HG03432 (cell line): Measurements from ENCODE around the gene PXDN.

ENCODE experiments used
- ATAC-seq: cut with Tn5 transposase; IDR thresholded peaks from one replicate; pipeline ENCODE4 v1.9.1; 2021; ENCODE audit warnings: mild to moderate bottlenecking, moderate library complexity; ENCODE audit not compliant: unreplicated experiment

Gene PXDN

GRCh38 chr2:1601471-1602277, 142.6 kb downstream of the PXDN start:
- no peak for ATAC-seq

- ATAC-seq = no peak
Observed at GRCh38 chr2:1601067-1601412, 143.3 kb downstream of the PXDN start.

- no peak for ATAC-seq
Observed at GRCh38 chr2:1600191-1601066, 143.9 kb downstream of the PXDN start.

- ATAC-seq = no peak
Observed at GRCh38 chr2:1599301-1600085, 144.8 kb downstream of the PXDN start.

GRCh38 chr2:1598800-1599199, 145.5 kb downstream of the PXDN start:
- ATAC-seq = no peak

GRCh38 chr2:1598041-1598710, 146.1 kb downstream of the PXDN start:
- no peak for ATAC-seq

- ATAC-seq = no peak
Observed at GRCh38 chr2:1595274-1595673, 149.0 kb downstream of the PXDN start.

- no peak for ATAC-seq
Observed at GRCh38 chr2:1594373-1595171, 149.7 kb downstream of the PXDN start.

- ATAC-seq = no peak
Observed at GRCh38 chr2:1594123-1594372, 150.3 kb downstream of the PXDN start.

GRCh38 chr2:1593371-1594122, 150.8 kb downstream of the PXDN start:
- no peak for ATAC-seq

GRCh38 chr2:1591978-1592907, 152.1 kb downstream of the PXDN start:
- no peak for ATAC-seq

GRCh38 chr2:1591461-1591770, 152.9 kb downstream of the PXDN start:
- ATAC-seq = no peak

- ATAC-seq = no peak
Observed at GRCh38 chr2:1590596-1591460, 153.5 kb downstream of the PXDN start.

GRCh38 chr2:1588978-1589621, 155.2 kb downstream of the PXDN start:
- no peak for ATAC-seq

- no peak for ATAC-seq
Observed at GRCh38 chr2:1588051-1588977, 156.0 kb downstream of the PXDN start.
